GM10847 (cell line): ENCODE measurements around the gene FAM83F.

Experiments used
- POLR2A ChIP-seq: IDR thresholded peaks from 2 replicates; pipeline ENCODE4 v1.6.1; 2011; ENCODE audit not compliant: insufficient read length; ENCODE audit errors: extremely low read depth

Gene FAM83F

GRCh38 chr22:40000171-40000570 lies 5.4 kb downstream of the FAM83F start:
- no peak for TF ChIP-seq POLR2A

DNA sequence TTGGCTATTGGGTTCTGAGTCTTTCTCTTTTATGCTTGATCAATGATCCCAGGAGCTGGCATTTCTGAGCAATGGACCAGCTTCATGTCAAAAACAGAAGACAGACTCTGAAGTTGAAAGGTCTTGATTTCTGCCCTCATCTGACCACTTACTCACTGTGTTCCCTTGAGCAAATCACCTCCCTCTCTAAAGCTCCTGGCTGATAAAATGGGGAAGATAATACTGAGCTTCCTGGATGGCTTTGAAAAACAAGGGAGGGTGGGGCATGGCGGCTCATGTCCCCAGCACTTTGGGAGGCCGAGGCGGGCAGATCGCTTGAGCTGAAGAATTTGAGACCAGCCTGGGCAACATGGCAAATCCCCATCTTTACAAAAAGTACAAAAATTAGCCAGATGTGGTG lies 6.4 kb downstream of the FAM83F start:
- TF ChIP-seq POLR2A = no peak

GRCh38 chr22:40001800-40002577 lies 7.2 kb downstream of the FAM83F start:
- TF ChIP-seq POLR2A = no peak

GRCh38 chr22:40002935-40003715 lies 8.4 kb downstream of the FAM83F start:
- TF ChIP-seq POLR2A = no peak

- no peak for TF ChIP-seq POLR2A
Measured at GRCh38 chr22:40004836-40005235, 10.1 kb downstream of the FAM83F start.

- TF ChIP-seq POLR2A = no peak
Measured at GRCh38 chr22:40006641-40007040, 11.9 kb downstream of the FAM83F start.

- TF ChIP-seq POLR2A = no peak
Measured at GRCh38 chr22:40007853-40008710, 13.3 kb downstream of the FAM83F start.

DNA sequence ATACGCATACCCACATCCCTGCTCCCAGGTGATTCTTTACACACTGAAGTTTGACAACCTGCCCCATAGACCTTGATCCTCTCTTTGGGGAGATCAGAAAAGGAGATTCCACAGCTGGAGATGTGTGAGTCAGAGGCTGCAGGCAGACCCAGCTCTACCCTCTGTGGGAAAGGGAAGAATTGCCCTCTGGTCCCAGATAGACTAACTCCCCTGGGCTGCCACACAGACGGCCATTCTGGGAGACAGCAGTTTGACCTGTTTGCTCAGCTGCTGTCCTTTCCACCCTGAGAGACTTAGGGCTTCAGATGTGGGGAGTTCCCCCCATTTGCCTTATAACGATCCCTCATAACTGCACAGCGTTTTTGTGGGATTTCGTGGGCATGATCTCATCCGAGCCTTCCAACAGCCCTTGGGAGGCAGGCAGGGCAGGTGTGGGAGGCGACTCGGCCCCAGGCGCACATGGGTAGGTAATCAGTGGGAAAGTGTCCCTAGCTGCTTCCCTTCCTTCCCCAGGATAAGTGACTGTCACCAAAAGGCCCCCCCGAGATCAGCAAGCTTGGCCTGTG lies 14.1 kb downstream of the FAM83F start:
- TF ChIP-seq POLR2A = no peak

DNA sequence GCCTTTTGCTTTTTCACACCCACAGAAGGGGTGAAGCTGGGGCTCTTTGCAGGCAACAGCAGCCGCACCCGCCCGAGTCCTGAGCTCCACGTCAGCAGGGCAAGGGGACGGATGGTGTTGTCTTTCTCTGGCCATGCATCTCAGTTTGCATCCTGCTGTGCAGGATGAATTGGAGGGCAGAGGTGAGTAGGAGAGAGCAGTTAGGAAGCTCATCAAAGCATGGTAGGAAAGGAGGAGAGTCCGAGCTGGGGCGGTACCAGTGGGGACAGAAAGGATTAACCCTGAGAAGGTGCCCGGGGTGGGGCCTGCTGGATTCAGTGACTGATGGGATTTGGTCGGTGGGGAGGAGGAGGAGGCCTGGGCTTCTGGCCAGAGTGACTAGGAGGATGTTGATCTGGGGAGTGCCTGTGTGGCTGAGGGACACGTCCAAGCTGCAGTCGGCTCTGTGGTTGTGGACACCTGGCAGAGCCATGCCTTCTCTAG lies 14.6 kb downstream of the FAM83F start:
- no peak for TF ChIP-seq POLR2A

GRCh38 chr22:40009951-40010671 lies 15.4 kb downstream of the FAM83F start:
- no peak for TF ChIP-seq POLR2A

DNA sequence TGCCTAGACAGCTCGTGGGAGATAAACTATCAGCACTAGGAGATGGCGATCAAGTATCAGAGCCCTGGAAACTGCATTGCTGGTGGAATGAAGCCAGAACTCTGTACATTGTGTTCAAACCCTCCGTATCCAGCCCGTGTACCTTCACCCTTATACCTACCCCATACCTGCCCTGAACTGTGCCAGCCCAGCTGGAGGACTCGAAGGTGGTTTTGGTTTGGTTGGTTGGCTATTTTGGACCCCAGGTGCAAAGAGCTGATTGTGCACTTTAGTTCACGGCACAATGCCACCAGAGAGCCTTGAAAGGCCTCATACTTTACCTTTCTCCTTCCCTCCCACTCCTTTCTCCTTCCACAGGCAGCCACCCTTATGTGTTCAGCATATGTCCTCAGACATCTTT lies 16.0 kb downstream of the FAM83F start:
- no peak for TF ChIP-seq POLR2A

DNA sequence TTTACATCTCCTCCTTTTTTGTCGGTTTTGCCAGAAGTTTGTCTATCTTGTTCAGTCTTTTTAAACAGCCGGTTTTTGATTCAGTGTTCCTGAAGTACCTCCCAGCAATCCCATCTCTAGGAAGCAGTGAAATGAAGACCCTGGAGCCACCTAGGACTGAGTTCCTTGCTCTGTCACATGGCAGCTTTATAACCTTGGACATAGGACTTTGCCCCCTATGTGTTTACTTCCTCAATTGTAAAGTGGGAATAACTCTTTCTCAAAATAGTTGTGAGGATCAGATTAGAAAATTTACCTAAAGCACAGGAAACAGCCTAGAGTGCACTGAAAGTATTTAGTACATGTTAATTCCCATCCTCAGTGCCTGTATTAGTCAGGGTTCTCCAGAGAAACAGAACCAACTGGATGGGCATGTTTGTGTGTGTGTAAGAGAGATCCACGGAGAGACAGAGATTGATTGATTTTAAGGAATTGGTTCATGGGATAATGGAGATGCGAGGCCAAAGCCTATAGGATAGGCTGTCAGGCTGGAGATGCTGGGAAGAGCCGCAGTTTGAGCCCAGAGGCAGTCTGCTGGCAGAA lies 20.0 kb downstream of the FAM83F start:
- no peak for TF ChIP-seq POLR2A

DNA sequence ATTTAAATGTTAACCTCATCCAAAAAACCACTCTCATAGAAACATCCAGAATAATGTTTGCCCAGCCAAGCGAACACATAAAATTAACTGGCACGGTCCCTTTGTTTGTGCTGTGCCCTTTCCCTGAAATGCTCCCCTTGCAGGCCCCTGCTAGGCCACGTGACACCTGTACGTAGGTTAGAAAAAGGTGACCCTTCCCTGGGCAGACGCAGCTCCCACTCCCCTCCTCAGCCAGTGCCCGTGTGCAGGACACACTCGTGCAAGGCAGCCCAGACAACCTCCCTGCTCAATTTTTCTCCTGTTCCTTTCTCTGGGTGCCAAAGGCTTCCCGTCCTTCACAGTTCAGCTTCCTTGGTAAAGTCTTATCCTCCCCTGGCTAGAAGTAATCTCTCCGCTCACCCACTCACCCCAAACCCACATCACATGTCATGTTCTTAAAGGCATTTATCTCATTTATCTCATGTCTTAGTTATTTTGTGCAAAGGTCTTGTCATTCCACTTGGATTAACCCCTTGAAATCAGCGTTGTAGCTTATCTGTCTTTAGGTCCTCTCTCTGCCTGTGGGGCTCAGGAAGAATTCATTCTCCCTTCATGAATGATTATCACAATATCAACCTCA lies 20.7 kb downstream of the FAM83F start:
- TF ChIP-seq POLR2A = no peak

- TF ChIP-seq POLR2A = no peak
Measured at GRCh38 chr22:40018051-40018450, 23.3 kb downstream of the FAM83F start.
